Osteoblast (primary cell): ENCODE measurements around the gene EXOSC1. TPM values are rescaled to one million over a fixed set of nuclear protein-coding genes. Genes with fewer than 3 reads are reported as not detected.

ENCODE experiments used
- DNase-seq: peaks from one replicate; pipeline ENCODE4 v3.0.0; 2011; ENCODE audit warnings: low spot score, mixed read lengths; ENCODE audit not compliant: insufficient read length; ENCODE audit errors: missing footprints
- H2AFZ ChIP-seq: 2 replicates; pipeline ENCODE4 v1.6.0; 2011; ENCODE audit warnings: mild to moderate bottlenecking, low read length
- H3K27ac ChIP-seq: 2 replicates; pipeline ENCODE4 v1.5.1; 2011; ENCODE audit warnings: mild to moderate bottlenecking, low read depth, low read length, moderate library complexity
- H3K27me3 ChIP-seq: 2 replicates; pipeline ENCODE4 v1.6.0; 2012; ENCODE audit warnings: mild to moderate bottlenecking, control low read depth, inconsistent platforms, low read length, moderate library complexity; ENCODE audit not compliant: insufficient read depth
- H3K36me3 ChIP-seq: 2 replicates; pipeline ENCODE4 v1.5.1; 2011; ENCODE audit warnings: mild to moderate bottlenecking, low read length, control low read depth, moderate library complexity; ENCODE audit not compliant: insufficient read depth
- H3K4me1 ChIP-seq: 2 replicates; pipeline ENCODE4 v1.5.1; 2011; ENCODE audit warnings: mild to moderate bottlenecking, low read length, control low read depth, moderate library complexity; ENCODE audit not compliant: insufficient read depth
- H3K4me2 ChIP-seq: 2 replicates; pipeline ENCODE4 v1.6.0; 2011; ENCODE audit warnings: mild to moderate bottlenecking, low read length; ENCODE audit not compliant: insufficient read depth
- H3K4me3 ChIP-seq: fragments of 200-600 bp; sonication (generic); 3 replicates; pipeline ENCODE4 v1.5.1; 2012; ENCODE audit warnings: mild to moderate bottlenecking, low read length, inconsistent platforms; ENCODE audit not compliant: insufficient read depth
- H3K79me2 ChIP-seq: 2 replicates; pipeline ENCODE4 v1.6.0; 2012; ENCODE audit warnings: mild to moderate bottlenecking, low read length, control low read depth, inconsistent platforms; ENCODE audit not compliant: insufficient read depth
- H3K9me3 ChIP-seq: 2 replicates; pipeline ENCODE4 v1.5.1; 2011; ENCODE audit warnings: low read depth, low read length, control low read depth
- H4K20me1 ChIP-seq: 2 replicates; pipeline ENCODE4 v1.6.0; 2012; ENCODE audit warnings: mild to moderate bottlenecking, low read length, control low read depth; ENCODE audit not compliant: insufficient read depth
- small RNA-seq: library from RNA; depleted of rRNA; stranded (forward); fragments of <200 nt; gene quantifications from one replicate; pipeline ENCODE3, GENCODE V24; 2012
- total RNA-seq: library from RNA; depleted of rRNA; stranded (reverse); fragments of >200 nt; gene quantifications from 2 replicates; pipeline ENCODE4 v1.2.3, GENCODE V29; 2012
- TF ChIP-seq, protein P1 (sequence below): IDR thresholded peaks from 2 replicates; pipeline ENCODE4 v1.5.1; 2011; ENCODE audit warnings: mild to moderate bottlenecking, low read depth, low read length, moderate library complexity; ENCODE audit errors: extremely low read depth

Gene EXOSC1
- total RNA-seq, 1 donor: 40.2 TPM

DNA sequence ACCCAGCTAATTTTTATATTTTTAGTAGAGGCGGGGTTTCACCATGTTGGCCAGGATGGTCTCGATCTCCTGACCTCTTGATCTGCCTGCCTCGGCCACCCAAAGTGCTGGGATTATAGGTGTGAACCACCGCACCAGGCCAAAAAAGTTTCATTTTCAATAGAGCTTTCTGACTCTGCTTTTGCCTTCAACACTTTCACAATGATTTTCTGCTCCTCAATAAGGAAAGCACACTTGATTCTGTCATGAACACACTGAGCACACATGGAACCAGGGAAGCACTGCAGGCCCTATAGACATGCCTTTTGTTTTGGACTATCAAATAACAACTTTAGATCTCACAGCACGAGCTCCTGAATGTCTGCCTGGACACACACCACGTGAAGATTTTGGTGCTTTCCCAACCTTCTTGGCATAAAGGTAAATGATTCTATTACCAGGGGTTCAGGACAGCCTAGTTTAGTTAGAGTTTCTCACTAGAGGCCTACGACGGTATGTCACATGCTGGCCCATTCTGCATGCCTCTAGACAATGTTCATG is 52.7 kb downstream of the EXOSC1 start:
- no peak overlapping the region for H3K27ac ChIP-seq
- H3K27me3 ChIP-seq: no peaks in the 10 kb centered on the region
- DNase-seq: no peak
- no peak overlapping the region for H3K4me3 ChIP-seq
- H3K4me1 ChIP-seq: no peaks in the 10 kb centered on the region
- H3K9me3 ChIP-seq: no peaks in the 10 kb centered on the region
- H3K4me2 ChIP-seq: no peak overlapping the region
- no peaks in the 10 kb centered on the region for H4K20me1 ChIP-seq
- H2AFZ ChIP-seq: no peak overlapping the region
- H3K36me3 ChIP-seq: peaks cover 60% of the 10 kb centered on the region
- TF ChIP-seq, protein P1, sequence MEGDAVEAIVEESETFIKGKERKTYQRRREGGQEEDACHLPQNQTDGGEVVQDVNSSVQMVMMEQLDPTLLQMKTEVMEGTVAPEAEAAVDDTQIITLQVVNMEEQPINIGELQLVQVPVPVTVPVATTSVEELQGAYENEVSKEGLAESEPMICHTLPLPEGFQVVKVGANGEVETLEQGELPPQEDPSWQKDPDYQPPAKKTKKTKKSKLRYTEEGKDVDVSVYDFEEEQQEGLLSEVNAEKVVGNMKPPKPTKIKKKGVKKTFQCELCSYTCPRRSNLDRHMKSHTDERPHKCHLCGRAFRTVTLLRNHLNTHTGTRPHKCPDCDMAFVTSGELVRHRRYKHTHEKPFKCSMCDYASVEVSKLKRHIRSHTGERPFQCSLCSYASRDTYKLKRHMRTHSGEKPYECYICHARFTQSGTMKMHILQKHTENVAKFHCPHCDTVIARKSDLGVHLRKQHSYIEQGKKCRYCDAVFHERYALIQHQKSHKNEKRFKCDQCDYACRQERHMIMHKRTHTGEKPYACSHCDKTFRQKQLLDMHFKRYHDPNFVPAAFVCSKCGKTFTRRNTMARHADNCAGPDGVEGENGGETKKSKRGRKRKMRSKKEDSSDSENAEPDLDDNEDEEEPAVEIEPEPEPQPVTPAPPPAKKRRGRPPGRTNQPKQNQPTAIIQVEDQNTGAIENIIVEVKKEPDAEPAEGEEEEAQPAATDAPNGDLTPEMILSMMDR: no peak
- no peaks in the 10 kb centered on the region for H3K79me2 ChIP-seq

DNA sequence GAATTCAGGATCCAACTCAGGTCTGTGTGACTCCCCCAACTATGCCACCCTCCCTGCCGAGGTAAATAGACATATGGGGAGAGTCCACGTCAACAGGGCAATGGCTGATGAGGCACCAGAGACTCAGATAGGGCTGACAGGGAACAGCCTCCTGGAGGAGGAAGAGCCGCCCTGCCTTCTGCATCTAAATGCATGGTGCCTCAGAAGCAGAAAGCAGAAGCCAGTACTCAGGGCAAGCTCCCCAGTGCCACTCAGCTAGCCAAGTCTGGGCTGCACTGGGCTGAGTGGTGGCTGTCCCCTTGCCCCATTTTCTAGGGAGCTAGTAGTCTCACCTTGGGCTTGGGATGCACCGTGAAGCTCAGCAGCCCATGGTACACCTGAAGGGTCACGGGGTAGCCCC is 55.7 kb downstream of the EXOSC1 start:
- Histone ChIP-seq H3K4me3 (no peak overlapping the region), H3K27ac (no peak overlapping the region), H3K4me2 (no peak overlapping the region), H4K20me1 (no peaks in the 10 kb centered on the region), H3K79me2 (no peaks in the 10 kb centered on the region), H3K9me3 (no peaks in the 10 kb centered on the region), H3K27me3 (no peaks in the 10 kb centered on the region), H2AFZ (no peak overlapping the region), H3K4me1 (no peaks in the 10 kb centered on the region), H3K36me3 (peaks cover 58% of the 10 kb centered on the region)
- peak; percentile 38 for DNase-seq
- TF ChIP-seq, protein P1: no peak

DNA sequence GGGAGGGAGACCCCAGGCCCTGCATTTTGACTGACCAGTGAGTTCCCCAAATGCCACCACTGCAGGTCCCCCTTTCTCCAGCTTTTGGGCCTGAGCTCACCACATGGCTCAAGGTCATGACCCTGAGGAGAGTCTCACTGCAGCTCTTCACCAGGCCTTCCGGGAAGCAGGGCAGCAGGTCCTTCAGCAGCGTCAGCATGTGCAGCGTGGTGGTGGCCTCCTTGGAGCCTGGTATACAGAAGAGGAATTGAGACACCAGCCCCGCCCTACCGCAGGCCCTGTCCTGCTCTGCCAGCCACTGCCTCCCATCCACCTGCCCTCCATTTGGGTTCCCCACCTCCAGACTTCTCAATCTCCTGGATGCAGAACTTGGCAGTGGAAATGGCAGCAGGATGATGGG is 57.7 kb downstream of the EXOSC1 start:
- no peak overlapping the region for H3K4me3 ChIP-seq
- H3K4me2 ChIP-seq: no peak overlapping the region
- TF ChIP-seq, protein P1: no peak
- no peak overlapping the region for H3K27ac ChIP-seq
- no peaks in the 10 kb centered on the region for H3K79me2 ChIP-seq
- H3K27me3 ChIP-seq: no peaks in the 10 kb centered on the region
- no peaks in the 10 kb centered on the region for H4K20me1 ChIP-seq
- H3K36me3 ChIP-seq: peaks cover 51% of the 10 kb centered on the region
- no peak overlapping the region for H2AFZ ChIP-seq
- DNase-seq: peak; percentile 43
- no peaks in the 10 kb centered on the region for H3K4me1 ChIP-seq
- H3K9me3 ChIP-seq: no peaks in the 10 kb centered on the region

Small RNAs within 50 kb of the gene (small RNA-seq; reads per million reads assigned to genes)
- not detected for gene RF00019

Other genes with a start within 250 kb of the EXOSC1 start
- 7.7 and 8.7 TPM in 2 replicates for gene ARHGAP19, start 153.4 kb downstream of the EXOSC1 start, total RNA-seq
- 3.3 and 3.8 TPM in 2 replicates for gene FRAT1, start 126.7 kb downstream of the EXOSC1 start, total RNA-seq
- 8.0 and 9.4 TPM in 2 replicates for gene FRAT2, start 111.3 kb downstream of the EXOSC1 start, total RNA-seq
- gene RRP12, start 44.7 kb downstream of the EXOSC1 start, total RNA-seq: 15.0 and 15.9 TPM in 2 replicates
- 256 and 330 TPM in 2 replicates for gene PGAM1, start 19.8 kb downstream of the EXOSC1 start, total RNA-seq
- 39.8 and 45.1 TPM in 2 replicates for gene ZDHHC16, start 169 bp upstream of the EXOSC1 start, total RNA-seq
- 60.4 and 63.0 TPM in 2 replicates for gene MMS19, start 52.4 kb upstream of the EXOSC1 start, total RNA-seq
- 29.0 and 32.7 TPM in 2 replicates for gene UBTD1, start 52.9 kb upstream of the EXOSC1 start, total RNA-seq
- gene ANKRD2, start 126.8 kb upstream of the EXOSC1 start, total RNA-seq: 0.29 and 0.72 TPM in 2 replicates
- 1.4 and 2.7 TPM in 2 replicates for gene HOGA1, start 138.4 kb upstream of the EXOSC1 start, total RNA-seq
- 0.29 and 0.36 TPM in 2 replicates for gene C10orf62, start 143.7 kb upstream of the EXOSC1 start, total RNA-seq
- gene MORN4, start 187.5 kb upstream of the EXOSC1 start, total RNA-seq: 4.0 and 7.7 TPM in 2 replicates
- gene PI4K2A, start 194.7 kb upstream of the EXOSC1 start, total RNA-seq: 23.5 and 28.9 TPM in 2 replicates
- gene AVPI1, start 241.2 kb upstream of the EXOSC1 start, total RNA-seq: 101 and 105 TPM in 2 replicates